Heart right ventricle (tissue), 16 donors: ENCODE measurements around the gene IRF1. TPM values are rescaled to one million over a fixed set of nuclear protein-coding genes. Genes with fewer than 3 reads are reported as not detected.

ENCODE experiments used
- ATAC-seq, 8 donors: fragments of 200-7000 bp; cut with Tn5 transposase; one replicate each; pipeline ENCODE4 v1.9.1; 2020; ENCODE audit warnings: mild to moderate bottlenecking in 8 of 8, moderate library complexity in 8 of 8, moderate number of reproducible peaks in 1 of 8
- DNase-seq, 2 donors: peaks; one replicate each; pipeline ENCODE4 v3.0.0-alpha.2; 2020
- H3K27ac ChIP-seq, 10 donors: fragments of 200-600 bp; sonication (generic) in 2 of 10; one replicate each; pipeline versions ENCODE4 v1.5.0 to v1.8.0; 2020 to 2022; ENCODE audit warnings: mild to moderate bottlenecking in 3 of 10
- H3K27me3 ChIP-seq, 7 donors: fragments of 200-600 bp; one replicate each; pipeline ENCODE4 v1.8.0; 2021 to 2022; ENCODE audit warnings: mild to moderate bottlenecking in 2 of 7
- H3K36me3 ChIP-seq, 9 donors: fragments of 200-600 bp; sonication (generic) in 1 of 9; one replicate each; pipeline versions ENCODE4 v1.5.0 to v1.8.0; 2020 to 2022; ENCODE audit warnings: mild to moderate bottlenecking in 2 of 9
- H3K4me1 ChIP-seq, 9 donors: fragments of 200-600 bp; sonication (generic) in 1 of 9; one replicate each; pipeline versions ENCODE4 v1.5.0 to v1.8.0; 2020 to 2022; ENCODE audit warnings: mild to moderate bottlenecking in 4 of 9
- H3K4me3 ChIP-seq, 10 donors: fragments of 200-600 bp; sonication (generic) in 2 of 10; one replicate each; pipeline versions ENCODE4 v1.5.0 to v1.8.0; 2020 to 2022; ENCODE audit warnings: mild to moderate bottlenecking in 7 of 10, moderate library complexity in 2 of 10
- H3K9me3 ChIP-seq, 11 donors: fragments of 200-600 bp in 10 of 11; sonication (generic) in 2 of 11; one replicate each; pipeline versions ENCODE4 v1.5.0 to v1.8.0; 2013 to 2022; ENCODE audit warnings: mild to moderate bottlenecking in 2 of 11, control low read depth in 1 of 11, moderate library complexity in 1 of 11
- CTCF ChIP-seq, 9 donors: fragments of 200-600 bp; sonication (generic) in 2 of 9; IDR thresholded peaks; one replicate each; pipeline versions ENCODE4 v1.5.0 to v1.8.0; 2021 to 2022; ENCODE audit warnings: antibody characterized with exemption in 9 of 9, mild to moderate bottlenecking in 5 of 9, moderate library complexity in 1 of 9
- WGBS, 2 donors: extraction: QIAGEN DNeasy Blood & Tissue Kit; methylation state at CpG; one replicate each; pipeline ENCODE4 v1.1.7; 2013; ENCODE audit warnings: inconsistent platforms in 1 of 2; 5-methylcytosine and 5-hydroxymethylcytosine counted together
- intact Hi-C, 10 donors: fragments of 100-400 bp; cut with DNase I; formaldehyde crosslinking; loops; one replicate each; pipeline versions ENCODE4 v1.11.1 to v1.14.2; 2022
- polyA plus RNA-seq, 2 donors: library from polyadenylated mRNA; stranded (reverse); fragments of 200-250 nt; gene quantifications; one replicate each; pipeline ENCODE4 v1.2.3, GENCODE V29; 2013
- total RNA-seq, 10 donors: library from RNA; stranded (reverse); fragmentation: NEBNext Ultra II Directional in 3 of 10; extraction: Animal tissue kit (Norgen Biotek cat#: 25700) in 3 of 10; gene quantifications; one replicate each; pipeline versions ENCODE4 v1.2.1 to v1.2.4, GENCODE V29; 2021 to 2023
- donor health status: Arrhythmogenic right ventricular cardiomyopathy.
- donor health status: ischemic (EF 13 %, LVEDD 7.1; RV severe dilation, severe dysfunction).
- donor health status: healthy with polysubstance abuse.
- donor health status: DM: no; HTN: yes; CAD: no.
- donor health status: DM: no; HTN: no; CAD: no.
- donor health status: ischemic (EF 25% LVEDD 6.9; RV normal size, moderate dysfunction).
- donor health status: ischemic (EF 25% LVEDD 5.7; RV mildly dilated, moderate dysfunction).
- donor health status: healthy.
- donor health status: DM: yes; HTN: yes; CAD: no.
- donor health status: Ischemic cardiomyopathy.
- donor health status: ischemic (EF 35%, LVEDD 5.7; RV mildly dilated, moderate dysfunction).
- donor health status: nonischemic (EF 11% LVEDD 7.7; RV severe dilation, severe dysfunction).
- donor health status: DM: yes; HTN: yes; CAD: no.
- donor health status: PGD.
- donor health status: ischemic (EF 29% LVEDD 5.4; RV normal size, mild dysfunction).
- donor health status: nonischemic (EF 23%, LVEDD 6.1; RV moderate dilation, normal function).

Gene IRF1
- total and polyA plus RNA-seq, 12 donors: 8.6 to 146 (median 17.7) TPM

GRCh38 chr5:132488590-132488989, 2.0 kb downstream of the IRF1 start:
- WGBS, 2 donors: 58 to 71% methylated on average over 2 of the region's 2 CpGs
- ATAC-seq (no peak), DNase-seq (no peak)
- intact Hi-C loops: loop anchor here in 4 of 10 donors (5.0 kb wide), 2 partner anchors 66 to 71 kb away; no protein-coding TSS in a partner anchor
- Histone ChIP-seq H3K27ac (peak overlapping the region in 7 of 10 donors; percentile 8 to 100 (median 99)), H3K9me3 (no peaks in the 10 kb centered on the region), H3K36me3 (peaks cover 0 to 64% (median 51%) of the 10 kb centered on the region in 9 donors), H3K27me3 (no peaks in the 10 kb centered on the region), H3K4me3 (peak overlapping the region in 9 of 10 donors; percentile 79 to 96 (median 91)), H3K4me1 (peaks cover 29 to 84% (median 59%) of the 10 kb centered on the region in 9 donors)
- TF ChIP-seq CTCF (IDR thresholded peaks at IDR 0.05): no peak

DNA sequence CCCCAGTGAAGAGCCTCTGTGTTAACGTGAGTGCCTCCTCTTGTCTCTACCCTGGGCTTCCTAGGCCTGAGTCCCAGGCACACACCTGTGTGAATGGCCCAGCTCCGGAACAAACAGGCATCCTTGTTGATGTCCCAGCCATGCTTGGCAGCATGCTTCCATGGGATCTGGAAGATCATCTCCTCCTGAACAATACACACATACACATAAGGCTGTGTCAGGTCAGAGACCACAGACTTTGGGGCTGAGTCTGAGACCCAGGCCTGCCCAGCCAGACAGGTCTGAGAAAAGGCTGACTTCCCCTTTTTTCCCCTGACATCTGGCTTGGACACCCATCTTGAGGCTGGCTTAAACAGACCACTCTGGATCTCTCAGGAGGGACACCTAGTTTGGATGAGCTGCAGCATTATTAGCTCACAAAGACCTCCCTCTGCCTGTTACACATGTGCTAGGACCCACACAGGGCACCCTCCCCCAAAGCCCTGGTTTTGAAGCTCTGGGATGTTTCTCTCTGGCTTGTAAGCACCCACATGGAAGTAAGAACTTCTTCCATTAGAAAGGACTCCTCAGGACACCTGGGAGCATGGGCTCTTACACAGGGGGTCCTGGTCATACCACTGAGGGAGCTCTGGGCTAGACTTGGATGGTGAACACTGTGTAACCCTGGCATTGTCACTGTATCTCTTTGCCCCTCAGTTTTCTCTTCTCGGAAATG, 2.6 kb downstream of the IRF1 start:
- DNase-seq: no peak
- H3K36me3 ChIP-seq: peaks cover 0 to 69% (median 57%) of the 10 kb centered on the region in 9 donors
- H3K4me1 ChIP-seq: peaks cover 29 to 84% (median 59%) of the 10 kb centered on the region in 9 donors
- peak overlapping the region in 8 of 10 donors; percentile 89 to 96 (median 92) for H3K4me3 ChIP-seq
- no peak for TF ChIP-seq CTCF (IDR thresholded peaks at IDR 0.05)
- intact Hi-C loops: loop anchor here in 5 of 10 donors (2.0 to 5.0 kb wide), 3 partner anchors 17 to 71 kb away; no protein-coding TSS in a partner anchor
- H3K9me3 ChIP-seq: no peaks in the 10 kb centered on the region
- H3K27ac ChIP-seq: peak overlapping the region in 7 of 10 donors; percentile 7 to 100 (median 97)
- no peaks in the 10 kb centered on the region for H3K27me3 ChIP-seq
- 62 to 84% methylated on average over 3 of the region's 3 CpGs for WGBS, 2 donors
- no peak for ATAC-seq

DNA sequence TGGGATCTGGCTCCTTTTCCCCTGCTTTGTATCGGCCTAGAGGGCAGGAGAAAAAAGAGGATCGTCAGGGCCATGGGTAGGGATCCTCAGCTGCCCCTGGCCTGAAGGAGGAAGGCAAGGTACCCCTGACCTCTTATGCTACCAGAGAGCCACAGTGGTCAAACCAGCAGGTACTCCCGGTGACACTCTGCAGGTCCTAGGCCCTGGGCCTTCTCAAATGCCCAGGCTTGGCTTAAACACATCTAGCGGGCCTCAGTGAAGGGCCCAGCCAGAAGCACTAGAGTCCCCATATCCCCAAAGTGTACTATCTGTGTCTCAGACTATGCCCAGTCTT, 3.5 kb downstream of the IRF1 start:
- Histone ChIP-seq H3K4me3 (peak overlapping the region in 5 of 10 donors; percentile 2 to 96 (median 89)), H3K9me3 (no peaks in the 10 kb centered on the region), H3K27ac (peak overlapping the region in 7 of 10 donors; percentile 7 to 100 (median 97)), H3K36me3 (peaks cover 0 to 79% (median 59%) of the 10 kb centered on the region in 9 donors), H3K4me1 (peaks cover 26 to 77% (median 56%) of the 10 kb centered on the region in 9 donors), H3K27me3 (no peaks in the 10 kb centered on the region)
- no peak for DNase-seq
- intact Hi-C loops: loop anchor here in 5 of 10 donors (2.0 to 5.0 kb wide), 3 partner anchors 16 to 70 kb away; no protein-coding TSS in a partner anchor
- WGBS, 2 donors: 72 to 84% methylated on average over 4 of the region's 4 CpGs
- TF ChIP-seq CTCF (IDR thresholded peaks at IDR 0.05): no peak
- no peak for ATAC-seq

DNA sequence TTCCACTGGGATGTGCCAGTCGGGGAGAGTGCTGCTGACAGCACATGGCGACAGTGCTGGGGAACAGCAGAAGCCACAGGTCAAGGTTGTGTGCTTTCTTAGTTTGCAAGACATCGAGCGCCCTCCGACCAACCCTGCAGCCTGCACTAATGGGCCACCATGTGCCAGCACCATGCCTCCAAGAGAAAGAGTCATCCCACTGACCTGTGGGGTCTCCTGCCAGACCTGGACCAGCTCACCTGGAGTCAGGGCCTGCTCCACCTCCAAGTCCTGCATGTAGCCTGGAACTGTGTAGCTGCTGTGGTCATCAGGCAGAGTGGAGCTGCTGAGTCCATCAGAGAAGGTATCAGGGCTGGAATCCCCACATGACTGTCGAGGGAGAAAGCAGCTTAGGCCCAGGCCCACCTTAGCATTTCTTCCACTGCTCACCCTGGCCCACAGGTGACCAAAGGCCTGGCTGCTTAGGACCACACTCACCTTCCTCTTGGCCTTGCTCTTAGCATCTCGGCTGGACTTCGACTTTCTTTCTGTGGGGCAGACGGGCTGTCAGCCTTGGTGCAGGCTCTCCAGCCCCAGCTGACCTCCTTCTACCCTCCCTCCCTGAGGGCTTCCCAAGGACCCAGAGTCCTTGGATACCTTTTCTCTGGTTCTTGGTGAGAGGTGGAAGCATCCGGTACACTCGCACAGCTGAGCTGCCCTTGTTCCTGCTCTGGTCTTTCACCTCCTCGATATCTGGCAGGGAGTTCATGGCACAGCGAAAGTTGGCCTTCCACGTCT, 4.1 kb downstream of the IRF1 start:
- DNase-seq: no peak
- WGBS, 2 donors: 82 to 90% methylated on average over 14 of the region's 14 CpGs
- H3K27ac ChIP-seq: peak overlapping the region in 6 of 10 donors; percentile 7 to 100 (median 58)

More for the DNA sequence above, 4.1 kb downstream of the IRF1 start:
- Histone ChIP-seq H3K4me1 (peaks cover 20 to 75% (median 50%) of the 10 kb centered on the region in 9 donors), H3K4me3 (peak overlapping the region in 3 of 10 donors; percentile 12 to 96 (median 89)), H3K27me3 (no peaks in the 10 kb centered on the region), H3K9me3 (no peaks in the 10 kb centered on the region), H3K36me3 (peaks cover 0 to 84% (median 59%) of the 10 kb centered on the region in 9 donors)
- no peak for TF ChIP-seq CTCF (IDR thresholded peaks at IDR 0.05)
- intact Hi-C loops: loop anchor here in 5 of 10 donors (2.0 to 5.0 kb wide), 3 partner anchors 16 to 69 kb away; no protein-coding TSS in a partner anchor
- no peak for ATAC-seq
